OCI-LY7 (cell line): Measurements from ENCODE around the gene PNMA8B. TPM values are rescaled to one million over a fixed set of nuclear protein-coding genes. Genes with fewer than 3 reads are reported as not detected.

Experiments
- BruUV-seq: library from RNA; stranded (reverse); fragments of 400-500 nt; replicated peaks from 2 replicates; lab custom pipeline; 2021; lab: Mats Ljungman, UMichigan
- CTCF ChIA-PET: fragments of 300-600 bp; sonication (Branson Sonifier 250); formaldehyde crosslinking; loops from one replicate; lab custom pipeline; 2022; ENCODE audit warnings: antibody characterized with exemption; ENCODE audit not compliant: unreplicated experiment; lab: Charles Lee
- POLR2A ChIA-PET: fragments of 300-600 bp; sonication (Branson Sonifier 250); formaldehyde crosslinking; loops from one replicate; lab custom pipeline; 2022; ENCODE audit warnings: antibody characterized with exemption; lab: Charles Lee
- DNase-seq: peaks from one replicate; pipeline ENCODE4 v3.0.0-alpha.2; 2015; ENCODE audit warnings: low spot score
- H2AFZ ChIP-seq: fragments of 200-600 bp; sonication (generic), shearing (Covaris generic); 2 replicates; pipeline ENCODE4 v1.6.1; 2014; ENCODE audit warnings: mild to moderate bottlenecking, antibody characterized with exemption, low read length, moderate library complexity
- H3K27ac ChIP-seq: fragments of 200-600 bp; sonication (generic); 2 replicates; pipeline ENCODE4 v1.5.1; 2014; ENCODE audit warnings: mixed run types, low read depth, mild to moderate bottlenecking, moderate library complexity, low read length, inconsistent platforms; ENCODE audit not compliant: poor library complexity, severe bottlenecking
- H3K36me3 ChIP-seq: fragments of 200-600 bp; sonication (generic); 2 replicates; pipeline ENCODE4 v1.6.1; 2014; ENCODE audit warnings: mild to moderate bottlenecking, antibody characterized with exemption, low read length, moderate library complexity, mixed read lengths; ENCODE audit not compliant: insufficient read depth
- H3K4me1 ChIP-seq: fragments of 200-600 bp; sonication (generic); 2 replicates; pipeline ENCODE4 v1.5.1; 2014; ENCODE audit warnings: mild to moderate bottlenecking, low read length; ENCODE audit not compliant: insufficient read depth, poor library complexity, severe bottlenecking
- H3K4me2 ChIP-seq: fragments of 200-600 bp; sonication (generic); 2 replicates; pipeline ENCODE4 v1.6.1; 2014; ENCODE audit warnings: mild to moderate bottlenecking, low read length
- H3K4me3 ChIP-seq: fragments of 200-600 bp; sonication (generic); 2 replicates; pipeline ENCODE4 v1.5.1; 2014; ENCODE audit warnings: mild to moderate bottlenecking, low read depth, low read length; ENCODE audit not compliant: poor library complexity, severe bottlenecking
- H3K79me2 ChIP-seq: fragments of 200-600 bp; sonication (generic); 2 replicates; pipeline ENCODE4 v1.6.1; 2016; ENCODE audit warnings: low read depth, mild to moderate bottlenecking, low read length, moderate library complexity, mixed read lengths; ENCODE audit not compliant: insufficient read depth
- H3K9me2 ChIP-seq: fragments of 200-600 bp; sonication (generic); 2 replicates; pipeline ENCODE4 v1.6.1; 2016; ENCODE audit warnings: mild to moderate bottlenecking, low read length, mixed read lengths; ENCODE audit not compliant: insufficient read depth
- H3K9me3 ChIP-seq: fragments of 200-600 bp; sonication (generic); 2 replicates; pipeline ENCODE4 v1.6.1; 2014; ENCODE audit warnings: mild to moderate bottlenecking, mixed run types, low read length, mixed read lengths
- H4K20me1 ChIP-seq: fragments of 200-600 bp; sonication (generic); 2 replicates; pipeline ENCODE4 v1.6.1; 2014; ENCODE audit warnings: mild to moderate bottlenecking, antibody characterized with exemption, low read length, moderate library complexity, mixed read lengths; ENCODE audit not compliant: insufficient read depth
- CTCF ChIP-seq: fragments of 200-600 bp; sonication (generic); conservative IDR thresholded peaks from 2 replicates; pipeline ENCODE4 v1.5.1; 2014; ENCODE audit warnings: mild to moderate bottlenecking, antibody characterized with exemption, low read length, moderate library complexity, mixed read lengths
- EZH2phosphoT487 ChIP-seq: fragments of 200-600 bp; sonication (generic); IDR thresholded peaks from 2 replicates; pipeline ENCODE4 v1.6.1; 2018; ENCODE audit warnings: low read depth, borderline replicate concordance, mild to moderate bottlenecking, mixed run types, antibody characterized with exemption, low read length, moderate library complexity, mixed read lengths
- intact Hi-C: fragments of 100-400 bp; cut with micrococcal nuclease; formaldehyde crosslinking; loops from one replicate; pipeline ENCODE4 v1.10.0; 2022; ENCODE audit not compliant: unreplicated experiment
- total RNA-seq, 2 experiments: library from RNA; depleted of rRNA in 1 of 2; stranded (reverse); fragments of >200 nt in 1 of 2; shearing (Covaris generic) in 1 of 2; gene quantifications; 2 replicates each; pipeline ENCODE4 v1.2.3, GENCODE V29; 2014 to 2022

The PNMA8B gene
- total RNA-seq, 2 experiments from 2014 or later, result 0.40 to 2.0 TPM

- no peak overlapping the region for H3K4me3 ChIP-seq
- no peaks in the 10 kb centered on the region for H4K20me1 ChIP-seq
- H2AFZ ChIP-seq, result no peak overlapping the region
- no peaks in the 10 kb centered on the region for H3K9me2 ChIP-seq
- no peak for DNase-seq
- H3K27ac ChIP-seq, result no peak overlapping the region
- no TSS peak for BruUV-seq
- POLR2A ChIA-PET, result no interaction called here
- H3K36me3 ChIP-seq, result no peaks in the 10 kb centered on the region
- TF ChIP-seq EZH2phosphoT487 (no peak), CTCF (no peak)
- H3K79me2 ChIP-seq, result no peaks in the 10 kb centered on the region
- no peak overlapping the region for H3K4me2 ChIP-seq
- intact Hi-C loops, result no loop called here
- H3K4me1 ChIP-seq, result peaks cover 4% of the 10 kb centered on the region
- CTCF ChIA-PET, result interaction anchor here (0.6 kb wide), 1 partner anchor 151 kb away, joined by 3 read pairs; no protein-coding TSS in a partner anchor
- no peaks in the 10 kb centered on the region for H3K9me3 ChIP-seq
These were observed 8.3 kb upstream of the PNMA8B start for GRCh38 chr19:46503848-46504453.

- Histone ChIP-seq H3K79me2 (no peaks in the 10 kb centered on the region), H3K4me3 (no peak overlapping the region), H3K9me3 (no peaks in the 10 kb centered on the region), H4K20me1 (no peaks in the 10 kb centered on the region), H2AFZ (no peak overlapping the region), H3K9me2 (no peaks in the 10 kb centered on the region), H3K36me3 (no peaks in the 10 kb centered on the region), H3K27ac (no peak overlapping the region), H3K4me2 (no peak overlapping the region), H3K4me1 (peaks cover 6% of the 10 kb centered on the region)
- no peak for DNase-seq
- POLR2A ChIA-PET, result no interaction called here
- no peak for TF ChIP-seq EZH2phosphoT487
- no peak for TF ChIP-seq CTCF
- CTCF ChIA-PET, result no interaction called here
- intact Hi-C loops, result no loop called here
- BruUV-seq, result no TSS peak
These were observed 7.2 kb upstream of the PNMA8B start for GRCh38 chr19:46502891-46503290.

- ChIA-PET CTCF (no interaction called here), POLR2A (no interaction called here)
- no TSS peak for BruUV-seq
- Histone ChIP-seq H2AFZ (no peak overlapping the region), H3K27ac (no peak overlapping the region), H3K4me2 (no peak overlapping the region), H3K36me3 (no peaks in the 10 kb centered on the region), H3K4me3 (no peak overlapping the region), H3K9me2 (no peaks in the 10 kb centered on the region), H3K4me1 (peaks cover 20% of the 10 kb centered on the region), H4K20me1 (no peaks in the 10 kb centered on the region), H3K9me3 (no peaks in the 10 kb centered on the region), H3K79me2 (no peaks in the 10 kb centered on the region)
- no peak for DNase-seq
- TF ChIP-seq CTCF (no peak), EZH2phosphoT487 (no peak)
- intact Hi-C loops, result no loop called here
These were observed 4.0 kb upstream of the PNMA8B start for GRCh38 chr19:46499692-46500091.
